ENCODE data around the gene CAMTA1.
"Not testable (repeated sequence)": the region's sequence is repeated elsewhere in the genome, so short reads cannot be mapped to it uniquely, and the experiment has no call there.

CAMTA1 gene

DNA sequence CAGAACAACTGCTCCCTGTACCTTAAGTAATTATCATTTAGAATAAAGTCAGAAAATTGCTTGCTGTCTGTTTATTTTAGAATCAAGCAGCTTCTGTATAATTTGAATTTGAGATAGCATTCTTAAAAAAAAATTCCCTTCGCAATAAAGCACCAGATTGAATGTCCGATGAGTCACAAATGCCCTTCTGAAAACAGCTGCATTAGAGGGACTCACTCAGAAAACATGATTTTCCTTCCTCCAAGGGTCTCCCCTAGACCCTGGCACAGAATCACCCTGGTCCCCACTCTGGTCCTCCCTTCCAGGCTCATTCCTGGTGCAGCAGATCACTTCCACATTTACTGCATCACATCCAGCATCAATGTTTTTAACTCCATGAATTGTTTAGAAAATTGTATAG lies 514.7 kb downstream of the CAMTA1 start:
- DNase-seq, result no peak

DNA sequence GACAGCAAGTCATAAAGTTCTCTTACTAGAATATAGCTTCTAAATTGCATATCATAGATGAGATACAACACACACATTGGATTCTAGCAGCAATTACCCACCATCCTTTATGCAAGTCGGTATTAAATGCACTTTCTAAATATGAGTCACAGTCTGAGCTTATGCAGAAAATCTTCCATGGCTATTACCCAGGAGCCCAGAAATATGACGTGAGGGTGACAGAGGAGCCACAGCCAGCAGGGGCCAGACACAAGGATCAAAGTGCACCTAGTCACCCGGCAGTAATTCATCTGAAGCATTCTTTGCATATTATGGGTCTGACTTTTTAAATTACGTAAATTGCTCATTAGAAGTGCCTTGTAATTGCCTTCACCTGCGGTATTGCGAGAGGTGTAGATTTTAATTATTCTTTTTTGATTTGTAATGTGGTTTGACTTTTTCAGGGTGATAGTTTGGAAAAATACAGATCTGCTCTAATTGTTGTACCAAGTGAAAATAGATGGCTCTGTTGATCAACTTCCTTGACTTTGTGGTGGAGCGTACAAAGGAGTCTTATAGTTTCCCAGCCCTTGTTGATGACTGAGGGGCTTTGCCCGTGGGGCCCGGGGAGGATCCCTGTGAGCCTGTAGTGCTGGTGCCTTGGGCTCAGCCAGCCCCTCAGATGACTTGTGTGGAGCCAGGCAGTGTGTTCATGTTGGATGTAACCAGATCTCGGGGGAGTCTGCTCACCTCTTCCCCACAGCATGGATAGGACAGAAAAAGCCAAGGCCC lies 515.8 kb downstream of the CAMTA1 start:
- no peak for DNase-seq

DNA sequence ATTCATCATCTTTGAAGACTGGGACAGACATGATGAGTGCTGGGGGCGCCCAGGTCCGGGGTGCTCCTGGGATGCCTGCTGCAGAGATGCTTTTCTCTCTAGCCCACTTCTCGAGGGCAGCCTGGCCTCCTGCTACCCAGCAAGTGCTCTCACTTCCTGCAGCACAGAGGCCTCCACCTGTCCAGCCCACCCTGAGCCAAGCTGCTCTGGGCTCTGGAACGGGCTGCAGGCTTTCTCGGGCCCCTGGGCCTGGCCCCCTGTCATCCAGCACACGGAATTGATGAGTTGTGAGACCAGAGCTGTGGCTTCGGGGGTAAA lies 516.4 kb downstream of the CAMTA1 start:
- DNase-seq, result no peak

DNA sequence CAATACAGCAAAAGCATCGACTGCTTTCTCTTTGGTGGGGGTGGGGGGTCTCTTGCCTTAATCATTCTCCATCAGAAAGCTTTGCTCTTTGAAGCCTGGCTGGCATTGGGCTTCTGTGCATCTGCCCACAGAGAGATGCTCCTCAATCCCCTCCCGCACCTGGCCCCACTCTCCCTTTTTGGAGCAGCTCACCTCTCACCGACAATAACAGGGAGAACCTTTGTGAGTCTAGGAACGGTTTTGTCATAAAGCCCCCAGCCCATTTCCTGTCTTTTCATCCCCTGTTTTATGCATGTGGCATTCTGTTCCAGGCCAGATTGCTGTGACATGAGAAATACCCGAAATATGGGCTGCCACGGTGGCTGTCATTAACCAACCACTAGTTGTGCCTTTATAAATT lies 516.9 kb downstream of the CAMTA1 start:
- DNase-seq, result no peak

DNA sequence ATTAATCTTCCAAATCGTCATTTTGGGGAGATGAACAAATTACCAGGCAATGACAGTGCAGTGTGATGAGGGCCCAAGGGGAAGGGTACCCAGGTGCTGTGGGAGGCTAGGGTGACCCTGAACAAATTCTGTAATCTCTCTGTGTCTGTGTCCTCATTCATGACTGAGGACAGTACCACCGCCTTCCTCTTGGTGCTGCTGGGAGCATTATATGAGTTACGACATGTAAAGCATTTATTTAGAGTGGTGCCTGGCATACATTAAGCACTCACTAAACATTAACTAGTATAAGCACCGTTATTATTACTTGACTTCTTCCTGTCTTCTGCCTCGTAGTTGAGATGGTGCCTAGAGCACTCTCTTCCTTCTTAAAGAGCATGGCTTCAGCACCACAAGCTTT lies 517.6 kb downstream of the CAMTA1 start:
- no peak for DNase-seq

DNA sequence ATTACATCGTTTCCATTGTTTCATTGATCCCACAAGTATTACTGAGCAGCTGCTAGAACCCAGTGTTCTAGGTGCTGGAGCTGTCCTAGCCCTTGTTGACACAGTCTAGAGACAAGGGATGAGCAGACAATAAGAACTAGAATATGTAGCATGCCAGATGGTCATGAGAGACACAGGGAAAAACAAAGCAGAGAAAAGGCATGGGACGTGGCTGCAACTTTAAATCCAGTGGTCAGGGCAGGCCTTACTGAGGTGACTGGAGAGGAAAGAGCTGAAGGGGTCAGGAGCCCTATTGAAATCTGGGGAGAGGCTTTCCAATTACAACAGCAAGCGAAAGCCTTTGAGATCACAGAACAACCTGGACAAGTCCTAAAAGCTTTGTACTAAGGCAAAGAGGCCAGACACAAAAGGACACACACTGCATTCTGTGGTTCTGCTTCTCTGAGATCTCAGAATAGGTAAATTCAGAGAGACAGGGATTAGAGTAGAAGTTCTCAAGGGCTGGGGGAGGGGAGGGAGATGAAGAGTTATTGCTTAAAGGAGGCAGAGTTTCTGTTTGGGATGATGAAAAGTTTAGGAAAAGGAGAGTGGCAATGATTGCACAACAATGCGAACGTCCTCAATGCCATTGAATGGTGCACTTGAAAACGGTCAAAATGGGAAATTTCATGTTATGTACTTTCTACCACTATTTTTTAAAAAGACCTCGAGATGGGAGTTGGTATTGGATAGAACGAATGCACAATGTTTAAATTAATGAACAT lies 518.5 kb downstream of the CAMTA1 start:
- no peak for DNase-seq

DNA sequence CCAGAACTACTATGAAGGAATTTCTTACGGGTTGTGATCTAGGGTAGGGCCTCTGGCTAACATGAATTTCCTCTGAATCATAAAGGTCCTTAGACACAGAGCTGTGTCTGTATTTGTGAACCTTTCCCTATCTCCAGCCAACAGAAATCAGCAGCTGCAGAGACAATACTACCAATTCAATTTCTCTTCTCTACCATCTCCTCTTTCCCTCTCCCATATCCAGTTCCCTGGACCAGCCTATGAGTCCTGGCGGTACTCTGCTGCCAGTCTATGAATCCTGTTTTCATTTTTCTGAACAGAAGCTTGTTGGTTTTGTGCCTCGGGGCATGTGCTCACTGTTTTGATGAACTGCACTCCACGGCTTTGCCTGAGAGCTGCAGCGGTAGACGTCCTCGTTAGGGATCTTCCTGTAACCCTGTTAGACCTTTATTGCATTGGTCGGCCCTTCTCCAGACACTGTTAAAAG lies 527.9 kb downstream of the CAMTA1 start:
- DNase-seq, result no peak

DNA sequence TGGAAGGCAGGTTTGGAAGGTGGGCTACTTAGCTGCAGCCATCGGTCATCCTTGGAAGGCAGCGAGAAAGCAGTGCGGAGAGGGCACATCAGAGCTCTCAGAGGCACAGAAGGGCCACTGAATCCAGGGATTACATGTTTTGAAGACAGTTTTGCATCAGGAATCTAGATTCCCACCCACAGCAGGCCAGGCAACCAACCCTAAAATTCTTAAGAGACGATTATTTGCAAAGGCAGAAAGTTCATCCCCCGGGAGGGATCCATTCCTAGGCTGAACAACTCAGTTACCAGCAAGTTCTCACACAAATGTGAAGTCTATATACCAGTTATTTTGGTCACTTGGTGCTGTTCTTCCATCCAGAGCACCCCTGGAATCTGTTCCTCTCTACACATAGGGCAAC lies 528.6 kb downstream of the CAMTA1 start:
- no peak for DNase-seq

DNA sequence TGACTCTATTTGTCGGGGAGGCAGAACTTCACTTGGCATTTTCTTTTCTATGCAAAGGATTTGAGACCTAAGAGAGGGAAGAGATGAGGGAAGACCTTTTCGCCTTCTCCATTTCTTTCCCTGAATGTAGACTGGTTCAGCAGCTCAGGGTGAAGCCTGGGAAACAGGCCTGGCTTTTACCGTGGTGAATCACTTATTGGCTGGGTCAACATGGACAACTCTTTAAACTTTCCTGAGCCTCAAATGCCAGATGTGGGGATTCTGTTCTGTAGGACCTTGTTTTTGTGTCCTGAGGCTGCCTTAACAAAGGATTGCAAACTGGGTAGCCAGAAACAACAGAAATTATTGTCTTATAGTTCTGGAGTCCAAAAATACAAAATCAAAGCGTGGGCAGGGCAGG lies 530.1 kb downstream of the CAMTA1 start:
- DNase-seq, result no peak

DNA sequence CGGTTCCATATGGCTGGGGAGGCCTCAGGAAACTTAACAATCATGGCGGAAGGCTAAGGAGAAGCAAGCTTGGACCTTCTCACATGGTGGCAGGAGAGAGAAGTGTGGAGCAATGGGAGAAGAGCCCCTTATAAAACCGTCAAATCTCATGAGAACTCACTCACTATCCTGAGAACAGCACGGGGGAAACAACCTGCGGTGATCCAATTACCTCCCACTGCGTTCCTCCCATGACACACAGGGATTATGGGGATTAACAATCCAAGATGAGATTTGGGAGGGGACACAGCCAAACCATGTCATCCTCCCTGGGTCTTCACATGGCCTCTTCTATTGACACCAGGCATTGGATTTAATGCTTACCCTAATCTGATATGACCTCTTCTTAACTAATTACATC lies 530.7 kb downstream of the CAMTA1 start:
- no peak for DNase-seq

DNA sequence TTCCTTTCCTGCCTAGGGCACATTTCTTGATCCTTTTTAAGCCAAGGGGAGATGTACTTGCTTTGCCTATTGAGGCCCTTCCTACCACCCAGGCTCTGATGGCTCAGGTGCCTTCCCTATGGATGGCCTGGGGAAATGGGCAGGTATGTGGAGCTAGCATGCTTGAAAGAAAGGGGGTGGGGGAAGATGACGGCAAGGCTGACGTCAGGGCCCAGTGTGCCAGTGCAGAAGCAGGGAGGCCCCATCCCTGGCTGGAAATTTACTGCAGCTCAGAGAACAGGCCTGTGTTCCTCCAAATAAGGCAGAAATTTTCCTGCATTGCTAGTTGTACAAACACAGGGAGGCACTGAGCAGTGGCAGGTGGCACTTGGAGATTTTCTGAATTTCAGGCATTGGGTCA lies 532.6 kb downstream of the CAMTA1 start:
- no peak for DNase-seq

DNA sequence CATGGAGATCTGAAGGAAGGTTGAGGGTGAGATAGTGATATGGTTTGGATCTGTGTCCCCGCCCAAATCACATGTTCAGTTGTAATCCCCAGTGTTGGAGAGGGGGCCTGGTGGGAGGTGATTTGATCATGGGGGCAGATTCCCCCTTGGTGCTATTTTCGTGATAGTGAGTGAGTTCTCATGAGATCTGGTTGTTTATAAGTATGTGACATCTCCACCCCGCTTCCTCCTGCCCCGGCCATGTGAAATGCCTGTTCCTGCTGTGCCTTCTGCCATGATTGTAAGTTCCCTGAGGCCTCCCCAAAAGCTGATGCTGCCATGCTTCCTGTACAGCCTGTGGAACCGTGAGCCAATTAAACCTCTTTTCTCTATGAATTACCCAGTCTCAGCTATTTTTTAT lies 533.9 kb downstream of the CAMTA1 start:
- DNase-seq, result no peak

DNA sequence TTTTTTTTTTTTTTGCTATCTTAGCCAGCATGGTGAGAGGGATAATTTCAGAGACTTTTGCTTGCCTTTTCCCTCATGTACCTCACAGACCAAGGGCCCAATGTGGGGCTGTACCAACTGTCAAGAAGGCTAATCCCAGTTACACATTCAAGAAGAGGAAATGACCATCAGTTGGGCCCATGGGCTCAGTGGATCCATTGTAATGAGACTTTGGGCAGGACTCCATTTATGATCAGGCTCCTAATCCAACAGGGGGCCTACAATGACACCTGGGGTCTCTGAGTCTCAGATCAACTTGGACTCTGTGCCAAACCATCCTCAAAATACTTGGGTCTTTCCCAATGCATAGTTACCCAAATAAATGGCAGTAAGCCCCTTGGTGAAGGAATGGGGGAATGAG lies 535.4 kb downstream of the CAMTA1 start:
- DNase-seq, result no peak

DNA sequence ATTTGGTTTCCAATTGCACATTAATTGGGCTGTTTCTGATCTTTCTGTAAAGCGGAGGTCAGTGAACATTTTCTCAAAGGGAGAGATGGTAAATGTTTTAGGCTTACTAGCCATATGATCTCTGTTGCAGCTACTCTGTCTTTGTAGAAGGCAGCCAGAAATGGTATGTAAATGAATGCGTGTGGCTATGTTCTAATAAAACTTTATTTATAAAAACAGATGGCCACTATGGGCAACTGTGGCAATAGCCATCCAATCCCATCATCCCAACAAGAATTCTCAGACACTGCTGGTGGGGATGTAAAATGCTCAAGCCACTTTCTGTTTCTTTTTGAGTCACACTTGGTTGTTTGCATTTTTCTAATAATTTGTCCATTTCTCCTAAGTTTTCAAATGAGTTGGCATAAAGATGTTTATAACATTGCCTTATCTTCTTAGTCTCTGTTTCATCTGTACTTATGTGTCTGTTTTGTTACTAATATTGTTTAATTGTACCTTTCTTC lies 537.1 kb downstream of the CAMTA1 start:
- no peak for DNase-seq

DNA sequence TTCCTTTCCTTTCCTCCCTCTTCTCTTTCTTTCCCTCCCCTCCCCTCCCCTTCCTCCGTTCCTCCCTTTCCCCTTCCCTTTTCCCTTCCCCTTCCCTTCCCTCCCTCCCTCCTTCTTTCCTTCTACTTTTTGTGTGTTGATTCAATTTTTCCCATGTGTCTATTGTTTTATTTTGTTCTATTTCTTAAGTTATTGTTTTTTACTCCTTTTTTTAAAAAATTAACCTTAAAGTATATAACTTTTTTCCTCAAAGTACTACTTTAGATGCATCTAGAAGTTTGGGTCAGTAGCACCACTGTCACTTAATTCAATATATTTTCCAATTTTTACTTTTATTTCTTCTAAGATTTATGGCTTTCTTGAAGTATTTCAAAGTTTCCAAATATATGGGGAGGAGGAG lies 537.7 kb downstream of the CAMTA1 start:
- DNase-seq, result no peak

DNA sequence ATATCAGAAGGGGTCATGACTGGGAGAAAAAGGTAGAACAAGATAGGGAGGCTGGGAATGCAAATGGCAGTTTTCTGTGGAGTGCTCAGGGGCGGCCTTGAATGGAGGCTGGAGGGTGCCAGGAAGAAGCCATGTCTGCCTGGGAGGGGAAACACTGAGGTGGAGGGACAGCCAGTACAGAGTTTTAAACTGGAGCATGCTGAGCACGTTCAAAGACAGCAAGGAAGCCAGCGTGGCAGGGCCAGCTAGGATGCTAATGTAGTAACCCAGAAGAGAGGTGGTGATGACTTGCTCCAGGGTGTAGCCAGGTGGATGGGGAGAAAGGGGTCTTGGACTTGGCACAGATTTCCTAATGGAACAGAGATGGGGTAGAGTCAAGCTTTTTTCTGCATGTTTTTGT lies 540.0 kb downstream of the CAMTA1 start:
- no peak for DNase-seq

DNA sequence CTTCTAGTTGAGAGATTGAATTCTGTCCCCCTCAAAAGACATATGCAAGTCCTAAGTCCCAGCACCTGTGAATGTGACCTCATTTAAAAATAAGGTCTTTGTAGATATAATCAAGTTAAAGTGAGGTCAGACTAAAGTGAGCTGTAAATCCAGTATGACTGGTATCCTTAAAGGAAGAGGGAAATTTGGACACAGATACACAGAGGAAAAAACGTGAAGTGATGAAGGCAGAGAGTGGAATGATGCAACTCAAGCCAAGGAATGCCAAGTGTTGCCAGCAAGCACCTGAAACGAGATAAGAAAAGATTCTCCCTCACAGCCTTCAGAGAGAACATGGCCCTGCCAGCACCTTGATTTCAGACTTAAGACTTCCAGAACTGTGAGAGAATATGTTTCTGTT lies 541.1 kb downstream of the CAMTA1 start:
- DNase-seq, result no peak

DNA sequence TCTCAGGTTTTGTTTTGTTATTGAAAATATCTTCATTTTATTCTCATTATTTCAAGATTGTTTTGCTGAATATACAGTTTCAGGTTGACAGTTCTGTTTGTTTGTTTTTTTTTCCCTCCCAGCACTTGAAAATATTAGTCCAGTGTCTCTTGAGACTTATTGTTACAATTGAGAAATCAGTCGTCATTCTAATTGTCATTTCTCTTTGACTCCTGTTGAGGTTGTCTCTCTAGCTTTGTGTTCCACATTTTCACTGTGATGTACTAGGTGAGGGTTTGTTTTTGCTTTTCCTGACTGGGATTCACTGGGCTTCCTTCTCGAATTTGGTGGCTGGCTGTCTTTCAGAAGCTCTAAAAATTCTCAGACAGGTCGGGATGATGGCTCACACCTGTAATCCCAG lies 542.6 kb downstream of the CAMTA1 start:
- DNase-seq, result no peak

DNA sequence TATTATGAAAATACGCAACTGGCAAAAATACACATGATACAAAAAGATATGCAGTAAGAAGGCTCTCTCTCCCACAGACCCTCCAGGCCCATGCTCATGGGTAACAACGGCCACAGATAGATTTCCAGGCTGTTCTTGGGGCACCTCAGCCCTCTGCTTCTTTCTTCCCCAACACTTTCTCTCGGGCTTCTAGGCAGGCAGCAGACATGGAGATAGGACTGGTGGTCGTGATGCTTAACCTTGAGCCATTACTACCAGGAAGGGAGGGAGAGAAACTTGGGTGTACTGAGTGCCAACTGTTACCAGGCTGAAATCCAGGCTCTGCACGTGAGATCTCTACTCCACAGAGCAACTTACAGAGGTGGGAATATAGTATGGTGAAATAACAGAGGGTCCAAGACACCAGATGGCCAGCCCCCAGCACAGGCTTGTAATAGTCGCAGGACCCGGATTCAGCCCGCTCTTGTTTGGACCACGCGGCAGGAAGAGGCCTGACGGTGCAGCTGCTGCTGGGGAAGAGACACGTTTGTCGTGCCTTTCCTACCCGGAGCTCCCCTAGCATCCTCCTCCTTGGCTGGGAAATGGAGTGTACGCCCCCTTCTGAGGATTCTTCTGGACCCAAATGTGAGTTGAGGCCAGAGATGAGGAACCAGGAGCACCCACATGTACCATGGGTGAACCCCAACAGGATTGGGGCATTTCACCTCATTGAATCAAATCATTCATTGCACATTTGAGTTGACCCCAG lies 544.8 kb downstream of the CAMTA1 start:
- DNase-seq, result no peak

DNA sequence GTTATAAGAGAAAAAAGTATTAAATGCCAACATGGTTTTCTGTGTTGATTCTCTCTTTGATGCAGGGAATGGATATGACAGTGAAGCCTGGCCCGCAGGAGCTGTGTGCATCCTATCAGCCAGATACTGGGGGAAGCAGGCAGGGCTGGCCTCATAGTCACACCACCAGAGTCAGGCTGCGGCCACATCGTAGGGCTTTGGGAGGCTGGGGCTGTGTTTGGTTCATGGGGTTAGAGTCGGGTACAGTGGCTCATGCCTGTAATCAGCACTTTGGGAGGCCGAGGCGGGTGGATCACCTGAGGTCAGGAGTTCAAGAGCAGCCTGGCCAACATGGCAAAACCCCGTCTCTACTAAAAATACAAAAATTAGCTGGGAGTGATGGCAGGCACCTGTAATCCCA lies 545.5 kb downstream of the CAMTA1 start:
- not testable (repeated sequence) for DNase-seq

DNA sequence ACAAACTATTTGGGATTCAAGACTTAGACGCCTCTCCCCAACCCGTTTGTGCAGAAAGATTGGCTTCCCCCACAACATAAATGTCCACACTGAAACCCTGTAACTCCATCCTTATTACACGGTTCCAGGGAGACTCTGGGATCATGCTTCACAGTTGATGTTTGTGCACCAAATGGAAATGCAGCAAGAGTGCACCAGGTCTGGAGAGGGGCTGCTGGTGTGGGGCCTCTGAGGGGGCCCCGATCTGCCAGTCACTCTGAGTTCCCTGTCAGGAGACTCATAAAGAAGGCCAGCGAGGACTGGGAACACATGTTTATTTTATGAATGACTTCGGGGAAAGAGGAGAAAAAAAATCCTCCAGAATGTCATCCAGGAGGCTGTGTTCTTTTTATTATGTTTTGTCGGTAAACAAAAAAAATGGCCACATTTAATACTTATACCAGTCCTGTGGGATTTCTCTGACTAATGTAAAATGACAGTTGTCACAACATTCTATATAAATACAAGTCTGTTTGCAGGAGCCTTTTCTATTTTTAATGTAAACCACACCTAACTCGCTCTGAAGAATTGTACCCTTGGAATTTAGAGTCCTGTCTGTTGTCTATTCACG lies 546.8 kb downstream of the CAMTA1 start:
- no peak for DNase-seq

DNA sequence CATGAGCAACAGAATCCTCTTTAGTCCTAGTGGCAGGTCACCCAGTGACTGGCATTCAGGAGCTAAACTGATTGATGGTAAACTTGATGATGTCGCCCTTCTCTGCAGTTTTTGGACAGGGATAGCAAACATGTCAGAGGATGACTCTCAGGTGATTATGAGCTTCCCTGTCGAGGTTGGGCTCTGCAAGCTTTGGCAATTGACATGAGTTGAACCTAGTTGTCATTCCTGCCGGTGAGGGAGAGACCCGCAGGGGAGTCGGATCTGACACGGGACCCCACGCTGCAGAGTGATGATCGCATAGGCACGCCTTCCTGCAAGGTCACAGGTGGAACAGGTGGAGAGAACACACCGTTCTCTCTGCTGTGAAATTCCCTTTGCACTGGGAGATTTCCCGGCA lies 547.8 kb downstream of the CAMTA1 start:
- no peak for DNase-seq

DNA sequence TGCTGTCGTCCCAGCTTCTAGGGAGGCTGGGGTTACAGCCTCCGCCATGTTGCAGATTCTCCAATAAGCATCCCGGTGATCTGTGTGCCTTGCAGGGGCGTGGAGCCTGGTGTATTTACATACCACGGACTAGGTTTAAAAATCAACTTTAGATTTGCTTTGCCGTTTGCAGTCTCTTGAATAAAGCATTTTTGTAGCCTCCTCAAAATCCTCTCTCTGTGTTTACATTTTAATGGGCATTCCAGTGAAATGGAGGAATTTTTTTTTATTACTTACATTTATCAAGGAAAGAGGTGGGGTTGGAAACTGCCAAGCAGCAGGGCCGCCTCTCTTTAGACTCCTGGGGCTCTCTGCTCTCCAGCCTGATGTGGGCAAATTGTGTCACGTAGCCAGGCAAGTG lies 548.4 kb downstream of the CAMTA1 start:
- no peak for DNase-seq

Measured in activated gamma-delta T cell (primary cell).